HCT116 (cell line): ENCODE data around the gene SNX9. TPM values are rescaled to one million over a fixed set of nuclear protein-coding genes. Genes with fewer than 3 reads are reported as not detected.

Experiments used
- ATAC-seq: fragments of 200-7000 bp; cut with Tn5 transposase; 2 replicates; pipeline ENCODE4 v1.9.1; 2020; ENCODE audit warnings: mild to moderate bottlenecking, moderate library complexity
- BruUV-seq: library from RNA; stranded (reverse); fragments of 400-500 nt; replicated peaks from 2 replicates; lab custom pipeline; 2021; lab: Mats Ljungman, UMichigan
- CTCF ChIA-PET: fragments of 300-600 bp; sonication (Branson Sonifier 250); formaldehyde crosslinking; loops from one replicate; lab custom pipeline; 2021; ENCODE audit warnings: antibody characterized with exemption; lab: Charles Lee
- POLR2A ChIA-PET: fragments of 300-600, 350-600 bp; sonication (Branson Sonifier 250); formaldehyde crosslinking; loops from one replicate; lab custom pipeline; 2021; ENCODE audit warnings: antibody characterized with exemption; lab: Charles Lee
- RAD21 ChIA-PET, 2 experiments: fragments of 300-600 bp; sonication (Branson Sonifier 250); formaldehyde crosslinking; loops; one replicate each; lab custom pipeline; 2023; ENCODE audit warnings: low total read pairs in 2 of 2; ENCODE audit not compliant: uncharacterized antibody in 2 of 2, unreplicated experiment in 2 of 2, low non-redundant PET in 1 of 2; lab: Charles Lee
- DNase-seq: peaks from one replicate; pipeline ENCODE4 v3.0.0-alpha.2; 2010; ENCODE audit warnings: low read depth, low spot score
- H2AFZ ChIP-seq: fragments of 200-600 bp; shearing (Covaris generic), sonication (generic); 2 replicates; pipeline ENCODE4 v1.6.1; 2017; ENCODE audit warnings: low read depth, mixed run types, mixed read lengths, antibody characterized with exemption, low read length; ENCODE audit not compliant: poor library complexity, severe bottlenecking
- H3K27ac ChIP-seq: 2 replicates; pipeline ENCODE4 v1.5.1; 2012; ENCODE audit warnings: low read depth, low read length
- H3K27me3 ChIP-seq: fragments of 200-600 bp; sonication (generic); 2 replicates; pipeline ENCODE4 v1.6.1; 2016; ENCODE audit warnings: mixed run types, low read length, mixed read lengths; ENCODE audit not compliant: insufficient read depth
- H3K36me3 ChIP-seq, 2 experiments: fragments of 200-500 bp in 1 of 2; fragments of 200-600 bp in 1 of 2; sonication (Bioruptor generic) in 1 of 2; sonication (generic) in 1 of 2; 2 replicates each; pipeline versions ENCODE4 v1.5.1 to v1.6.1; 2014 to 2016; ENCODE audit warnings: low read length in 2 of 2, inconsistent platforms in 1 of 2, mixed read lengths in 1 of 2, mixed run types in 1 of 2; ENCODE audit not compliant: insufficient read depth in 2 of 2, control insufficient read depth in 1 of 2
- H3K4me1 ChIP-seq, 2 experiments: fragments of 200-600 bp in 1 of 2; sonication (generic) in 1 of 2; 2 replicates each; pipeline versions ENCODE4 v1.5.1 to v1.6.1; 2012 to 2017; ENCODE audit warnings: low read length in 2 of 2, inconsistent platforms in 1 of 2, mild to moderate bottlenecking in 1 of 2, mixed read lengths in 1 of 2, mixed run types in 1 of 2, moderate library complexity in 1 of 2; ENCODE audit not compliant: insufficient read depth in 2 of 2, control insufficient read depth in 1 of 2
- H3K4me2 ChIP-seq: fragments of 200-600 bp; sonication (generic); 2 replicates; pipeline ENCODE4 v1.6.1; 2017; ENCODE audit warnings: mixed run types, low read length, mixed read lengths
- H3K4me3 ChIP-seq, 2 experiments: fragments of 200-600 bp in 1 of 2; sonication (generic) in 1 of 2; replicated peaks in 1 of 2; 2 replicates each; pipeline ENCODE4 v1.5.1; 2011 to 2016; ENCODE audit warnings: low read length in 2 of 2, control low read depth in 1 of 2, low read depth in 1 of 2, mild to moderate bottlenecking in 1 of 2, mixed read lengths in 1 of 2, mixed run types in 1 of 2
- H3K79me2 ChIP-seq: fragments of 200-600 bp; sonication (generic); 2 replicates; pipeline ENCODE4 v1.6.1; 2017; ENCODE audit warnings: mild to moderate bottlenecking, mixed run types, low read length, moderate library complexity, mixed read lengths; ENCODE audit not compliant: insufficient read depth
- H3K9ac ChIP-seq: fragments of 200-600 bp; sonication (generic); 2 replicates; pipeline ENCODE4 v1.6.1; 2016; ENCODE audit warnings: low read length, mixed read lengths
- H3K9me2 ChIP-seq: fragments of 200-600 bp; sonication (generic), shearing (Covaris generic); 2 replicates; pipeline ENCODE4 v1.6.1; 2017; ENCODE audit warnings: mixed run types, mild to moderate bottlenecking, moderate library complexity; ENCODE audit not compliant: insufficient read depth
- H3K9me3 ChIP-seq, 2 experiments: fragments of 200-500 bp in 1 of 2; fragments of 200-600 bp in 1 of 2; sonication (Bioruptor generic) in 1 of 2; sonication (generic) in 1 of 2; 2 replicates each; pipeline ENCODE4 v1.6.1; 2014 to 2017; ENCODE audit warnings: low read length in 2 of 2, mixed read lengths in 2 of 2, inconsistent platforms in 1 of 2, low read depth in 1 of 2, mild to moderate bottlenecking in 1 of 2, mixed run types in 1 of 2, moderate library complexity in 1 of 2; ENCODE audit not compliant: control insufficient read depth in 1 of 2, insufficient read depth in 1 of 2
- H4K20me1 ChIP-seq: fragments of 200-600 bp; sonication (generic), shearing (Covaris generic); 2 replicates; pipeline ENCODE4 v1.6.1; 2017; ENCODE audit warnings: mixed run types, mild to moderate bottlenecking, moderate library complexity; ENCODE audit not compliant: insufficient read depth
- CBX3 ChIP-seq: IDR thresholded peaks from 2 replicates; pipeline ENCODE4 v1.6.1; 2012; ENCODE audit warnings: low read depth
- EGR1 ChIP-seq: IDR thresholded peaks from 2 replicates; pipeline ENCODE4 v1.6.1; 2012; ENCODE audit warnings: low read depth
- EZH2 ChIP-seq: fragments of 200-600 bp; sonication (generic); IDR thresholded peaks from 2 replicates; pipeline ENCODE4 v1.6.1; 2017; ENCODE audit warnings: antibody characterized with exemption, mixed run types
- EZH2phosphoT487 ChIP-seq: fragments of 200-600 bp; IDR thresholded peaks from 2 replicates; pipeline ENCODE4 v1.6.1; 2018; ENCODE audit warnings: antibody characterized with exemption, borderline replicate concordance
- POLR2A ChIP-seq: IDR thresholded peaks from 2 replicates; pipeline ENCODE4 v1.7.0; 2011; ENCODE audit warnings: borderline replicate concordance; ENCODE audit not compliant: insufficient read depth, insufficient read length; ENCODE audit errors: extremely low read depth
- POLR2AphosphoS5 ChIP-seq: IDR thresholded peaks from 2 replicates; pipeline ENCODE4 v1.6.1; 2011; ENCODE audit warnings: mild to moderate bottlenecking, low read depth, low read length, moderate library complexity
- REST ChIP-seq: IDR thresholded peaks from 2 replicates; pipeline ENCODE4 v1.6.1; 2012; ENCODE audit warnings: low read depth
- SP1 ChIP-seq: IDR thresholded peaks from 2 replicates; pipeline ENCODE4 v1.6.1; 2012; ENCODE audit warnings: low read depth
- SRF ChIP-seq: IDR thresholded peaks from 2 replicates; pipeline ENCODE4 v1.6.1; 2012; ENCODE audit warnings: low read depth
- TCF7L2 ChIP-seq: IDR thresholded peaks from 2 replicates; pipeline ENCODE4 v1.7.0; 2011; ENCODE audit warnings: borderline replicate concordance, inconsistent platforms; ENCODE audit not compliant: insufficient read depth, insufficient read length; ENCODE audit errors: extremely low read depth
- YY1 ChIP-seq: IDR thresholded peaks from 2 replicates; pipeline ENCODE4 v1.6.1; 2011; ENCODE audit warnings: low read length, low read depth, moderate library complexity, mild to moderate bottlenecking; ENCODE audit not compliant: insufficient replicate concordance; ENCODE audit errors: extremely low read depth
- ZBTB33 ChIP-seq: IDR thresholded peaks from 2 replicates; pipeline ENCODE4 v1.6.1; 2011; ENCODE audit warnings: mild to moderate bottlenecking, low read length, moderate library complexity; ENCODE audit not compliant: insufficient replicate concordance; ENCODE audit errors: extremely low read depth
- ZFX ChIP-seq: fragments of 450-650 bp; IDR thresholded peaks from 2 replicates; pipeline ENCODE4 v1.6.1; 2017
- ZNF274 ChIP-seq: fragments of 200-500 bp; sonication (Bioruptor generic); IDR thresholded peaks from 2 replicates; pipeline ENCODE4 v1.6.1; 2014; ENCODE audit warnings: mild to moderate bottlenecking, low read depth, low read length, inconsistent platforms
- intact Hi-C: fragments of 100-400 bp; cut with micrococcal nuclease; formaldehyde crosslinking; loops from 2 replicates; pipeline ENCODE4 v1.10.0; 2022
- total RNA-seq: library from RNA; stranded (reverse); gene quantifications from one replicate; pipeline ENCODE4 v1.2.1, GENCODE V29; 2021; ENCODE audit not compliant: unreplicated experiment
- TF ChIP-seq, protein P1 (sequence below): IDR thresholded peaks from 2 replicates; pipeline ENCODE4 v1.6.1; 2012

SNX9 gene
- total RNA-seq, 1 experiment from 2014 or later: 42.5 TPM

GRCh38 chr6:157859775-157860504, 36.9 kb downstream of the SNX9 start:
- ChIA-PET RAD21 (no interaction called here), POLR2A (no interaction called here), CTCF (interaction anchor here (1.4 kb wide), 1 partner anchor 14 kb away, joined by 4 read pairs; no protein-coding TSS in a partner anchor)
- Histone ChIP-seq H2AFZ (no peak overlapping the region), H3K27me3 (no peaks in the 10 kb centered on the region), H3K27ac (no peak overlapping the region), H3K9me2 (no peaks in the 10 kb centered on the region), H3K9ac (no peak overlapping the region), H3K9me3 (no peaks in the 10 kb centered on the region), H3K4me3 (no peak overlapping the region), H3K36me3 (no peaks in the 10 kb centered on the region), H3K79me2 (peaks cover 98% of the 10 kb centered on the region), H3K4me2 (no peak overlapping the region), H3K4me1 (peaks cover 5 to 20% of the 10 kb centered on the region in 2 experiments), H4K20me1 (peaks cover 8% of the 10 kb centered on the region)
- no peak for ATAC-seq
- intact Hi-C loops: no loop called here
- no peak for DNase-seq
- TF ChIP-seq POLR2A (no peak), CBX3 (no peak), REST (no peak), EZH2 (no peak), ZBTB33 (no peak), SRF (no peak), SP1 (no peak), ZFX (no peak), ZNF274 (no peak), TCF7L2 (no peak), EZH2phosphoT487 (no peak), YY1 (no peak), EGR1 (no peak), POLR2AphosphoS5 (no peak)
- TF ChIP-seq, protein P1, sequence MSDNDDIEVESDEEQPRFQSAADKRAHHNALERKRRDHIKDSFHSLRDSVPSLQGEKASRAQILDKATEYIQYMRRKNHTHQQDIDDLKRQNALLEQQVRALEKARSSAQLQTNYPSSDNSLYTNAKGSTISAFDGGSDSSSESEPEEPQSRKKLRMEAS: no peak
- BruUV-seq: no TSS peak
